Activated CD4-positive, alpha-beta T cell treated with anti-CD3 and anti-CD28 coated beads for 4 hours (primary cell): ENCODE results near the gene ABCC1.
"Not testable (repeated sequence)": the region's sequence is repeated elsewhere in the genome, so short reads cannot be mapped to it uniquely, and the experiment has no call there.

Source experiments
- DNase-seq, 2 donors: peaks; one replicate each; pipeline ENCODE4 v3.0.0-alpha.2; 2020

Gene ABCC1

DNA sequence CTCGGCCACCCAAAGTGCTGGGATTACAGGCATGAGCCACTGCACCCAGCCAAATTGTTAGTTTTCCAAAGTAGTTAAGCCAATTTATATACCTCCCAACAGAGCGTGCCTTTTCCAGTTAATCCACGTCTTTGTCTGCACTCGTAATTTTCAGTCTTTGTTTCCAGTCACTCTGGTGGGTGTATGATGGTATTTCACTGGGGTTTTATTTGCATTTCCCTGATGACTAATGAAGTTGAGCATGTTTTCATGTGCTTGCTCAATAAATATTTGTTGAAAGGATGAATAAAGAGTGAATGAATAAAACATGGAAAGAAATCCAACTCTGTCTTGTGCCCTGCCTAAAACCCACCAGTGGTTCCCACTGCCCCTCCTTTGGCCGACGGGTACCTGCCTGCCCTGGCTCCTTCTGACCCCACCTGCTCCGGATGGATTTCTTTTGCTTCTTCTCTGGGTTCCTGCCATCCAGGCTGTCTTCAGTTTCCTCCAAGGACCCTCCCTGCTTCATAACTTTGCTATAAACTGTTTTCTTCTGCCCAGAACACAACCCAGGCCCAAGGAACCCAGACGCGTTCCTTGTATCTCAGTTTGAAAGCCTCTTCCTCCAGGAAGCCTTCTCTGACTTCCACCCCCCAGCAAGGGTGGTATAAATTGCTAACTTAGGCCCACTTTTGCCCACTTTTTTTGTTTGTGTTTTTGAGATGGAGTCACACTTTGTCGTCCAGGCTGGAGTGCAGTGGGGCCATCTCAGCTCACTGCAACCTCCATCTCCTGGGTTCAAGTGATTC, 3.0 kb upstream of the ABCC1 start:
- no peak for DNase-seq

GRCh38 chr16:15947983-15948509, 1.4 kb upstream of the ABCC1 start:
- DNase-seq, result no peak

- no peak for DNase-seq
Observed at GRCh38 chr16:15948532-15949209, 745 bp upstream of the ABCC1 start.

GRCh38 chr16:15950161-15950854, 892 bp downstream of the ABCC1 start:
- DNase-seq, result peak; percentile 29 to 43

DNA sequence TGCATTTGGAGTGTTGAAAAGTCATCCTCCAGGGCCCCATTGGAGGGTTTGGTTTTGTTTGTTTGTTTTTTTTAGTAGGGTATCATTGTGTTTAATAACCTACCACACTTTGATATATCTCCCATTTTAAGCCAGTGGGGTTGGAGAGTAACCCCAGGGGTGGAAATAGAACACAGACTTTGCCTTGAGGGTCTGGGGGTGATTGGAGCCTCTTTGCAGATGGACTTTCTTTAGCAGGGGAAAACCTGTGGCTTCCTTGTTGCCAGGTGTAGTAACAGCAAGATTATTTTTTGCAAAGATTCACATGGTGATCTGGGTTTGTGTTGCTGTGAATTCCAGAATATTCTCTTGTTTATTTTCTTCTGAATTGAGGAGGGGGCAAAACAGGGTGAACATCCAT, 1.5 kb downstream of the ABCC1 start:
- no peak for DNase-seq

- DNase-seq, result no peak
Observed at GRCh38 chr16:15951852-15952251, 2.4 kb downstream of the ABCC1 start.

GRCh38 chr16:15952265-15952711, 2.9 kb downstream of the ABCC1 start:
- DNase-seq, result peak; percentile 31 to 35

DNA sequence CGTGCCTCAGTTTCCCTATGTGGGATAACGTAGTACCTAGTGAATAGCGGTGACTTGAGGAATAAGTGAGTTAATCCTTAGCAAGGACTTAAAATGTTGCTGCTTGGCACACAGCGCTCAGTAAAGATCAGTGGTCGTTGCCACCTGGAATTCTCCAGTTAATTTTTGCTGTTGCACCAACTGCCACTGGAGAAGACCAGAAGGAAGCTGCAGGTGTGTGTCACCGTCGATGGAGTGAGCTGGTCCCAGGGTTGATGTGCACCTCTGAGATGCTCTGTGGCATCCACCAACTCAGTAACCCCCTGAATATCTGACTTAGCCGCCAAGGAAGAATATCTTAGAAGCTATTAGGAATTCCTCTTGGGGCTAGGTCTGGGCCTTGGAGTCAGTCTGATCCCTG, 4.1 kb downstream of the ABCC1 start:
- DNase-seq, result no peak

DNA sequence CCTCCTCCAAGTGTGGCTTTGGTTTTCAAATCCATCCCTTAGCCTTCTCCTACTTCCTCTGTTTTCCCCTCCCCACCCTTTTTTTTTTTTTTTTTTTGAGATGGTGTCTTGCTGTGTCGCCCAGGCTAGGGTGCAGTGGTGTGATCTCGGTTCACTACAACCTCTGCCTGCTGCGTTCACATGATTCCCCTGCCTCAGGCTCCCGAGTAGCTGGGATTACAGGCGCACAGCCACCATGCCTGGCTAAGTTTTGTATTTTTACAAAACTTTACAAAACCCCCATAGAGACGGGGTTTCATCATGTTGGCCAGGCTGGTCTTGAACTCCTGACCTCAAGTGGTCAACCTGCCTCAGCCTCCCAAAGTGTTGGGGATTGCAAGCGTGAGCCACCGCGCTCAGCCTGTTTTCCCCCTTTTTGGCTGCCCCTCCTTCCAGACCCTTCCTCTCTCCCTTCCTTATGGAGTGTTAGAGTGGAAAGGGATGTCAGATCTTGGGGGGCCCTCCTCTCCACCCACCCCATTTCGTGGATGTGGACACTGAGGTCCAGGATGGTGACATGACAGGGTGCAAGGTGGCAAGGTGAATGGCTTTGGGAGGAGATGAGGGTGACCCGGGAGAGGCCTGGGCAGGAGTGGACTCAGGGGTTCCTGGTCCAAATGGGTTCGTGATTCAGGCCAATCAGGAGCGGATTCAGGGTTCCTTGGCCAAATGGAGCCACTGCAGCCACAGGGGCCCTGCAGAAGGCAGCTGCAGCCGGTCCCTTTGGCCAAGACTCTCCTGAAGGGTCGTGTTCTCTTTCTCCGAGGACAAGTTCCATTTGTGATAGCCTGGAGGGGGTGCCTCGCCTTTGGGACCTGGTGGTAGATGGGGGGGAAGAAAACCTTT, 4.8 kb downstream of the ABCC1 start:
- DNase-seq, result no peak

GRCh38 chr16:15954814-15955151, 5.4 kb downstream of the ABCC1 start:
- DNase-seq, result no peak

DNA sequence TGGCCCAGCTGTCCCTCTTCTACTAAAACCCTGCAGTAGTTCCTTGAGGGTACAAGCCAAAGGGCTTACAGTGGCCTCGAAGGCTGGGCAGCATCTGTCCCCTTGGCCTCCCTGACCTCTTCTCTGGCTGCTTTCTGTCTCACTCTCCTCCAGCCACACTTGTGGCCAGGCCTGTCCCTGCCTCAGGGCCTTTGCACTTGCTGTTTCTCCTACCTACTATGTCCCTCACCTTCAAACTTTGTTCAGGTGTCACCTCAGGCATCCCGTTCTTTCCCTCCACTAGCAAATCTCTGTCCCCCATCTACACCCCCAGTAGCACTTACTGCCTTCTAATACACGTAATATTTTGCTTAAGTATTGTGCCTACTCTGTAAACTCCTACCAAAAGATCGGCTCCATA, 6.0 kb downstream of the ABCC1 start:
- no peak for DNase-seq

DNA sequence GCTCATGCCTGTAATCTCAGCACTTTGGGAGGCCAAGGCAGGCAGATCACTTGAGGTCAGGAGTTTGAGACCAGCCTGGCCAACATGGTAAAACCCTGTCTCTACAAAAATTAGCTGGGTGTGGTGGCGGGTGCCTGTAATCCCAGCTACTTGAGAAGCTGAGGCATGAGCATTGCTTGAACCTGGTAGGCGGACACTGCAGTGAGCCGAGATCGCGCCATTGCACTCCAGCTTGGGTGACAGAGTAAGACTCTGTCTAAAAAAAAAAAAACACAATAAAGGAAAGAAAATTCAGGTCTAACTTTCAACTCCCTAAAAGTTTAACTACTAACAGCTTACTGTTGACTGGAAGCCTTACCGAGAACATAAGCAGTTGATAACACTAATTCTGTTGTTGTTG, 6.7 kb downstream of the ABCC1 start:
- not testable (repeated sequence) for DNase-seq

DNA sequence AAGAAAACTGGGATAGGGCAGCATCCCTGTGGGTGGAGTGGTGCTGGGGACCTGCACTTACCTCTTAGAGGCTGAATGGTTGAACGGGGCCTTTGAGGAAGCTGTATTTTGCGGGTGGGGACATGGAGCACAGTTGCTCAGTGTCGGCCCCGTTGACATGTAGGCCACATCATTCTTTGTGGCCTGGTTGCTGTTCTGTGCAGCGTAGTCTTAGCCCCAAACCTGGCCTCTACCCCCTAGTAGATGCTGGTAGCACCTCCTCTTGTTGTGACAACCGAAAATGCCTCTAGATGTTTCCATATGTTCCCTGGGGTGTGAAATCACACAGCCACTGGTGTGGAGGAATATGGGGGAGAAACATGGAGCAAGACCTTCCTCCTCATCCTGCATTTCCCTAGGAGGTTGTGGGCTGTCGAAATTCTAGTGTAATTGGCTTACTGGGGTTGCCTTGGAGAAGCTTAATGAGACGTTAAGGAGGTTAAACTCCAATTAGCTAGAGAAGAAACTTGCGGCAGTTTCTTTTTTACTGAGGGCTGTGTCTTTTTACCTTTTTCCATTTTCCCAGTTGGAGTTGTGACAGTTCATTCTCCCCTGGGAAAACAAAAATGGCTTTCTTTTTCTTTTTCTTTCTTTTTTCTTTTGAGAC, 9.4 kb downstream of the ABCC1 start:
- no peak for DNase-seq

DNA sequence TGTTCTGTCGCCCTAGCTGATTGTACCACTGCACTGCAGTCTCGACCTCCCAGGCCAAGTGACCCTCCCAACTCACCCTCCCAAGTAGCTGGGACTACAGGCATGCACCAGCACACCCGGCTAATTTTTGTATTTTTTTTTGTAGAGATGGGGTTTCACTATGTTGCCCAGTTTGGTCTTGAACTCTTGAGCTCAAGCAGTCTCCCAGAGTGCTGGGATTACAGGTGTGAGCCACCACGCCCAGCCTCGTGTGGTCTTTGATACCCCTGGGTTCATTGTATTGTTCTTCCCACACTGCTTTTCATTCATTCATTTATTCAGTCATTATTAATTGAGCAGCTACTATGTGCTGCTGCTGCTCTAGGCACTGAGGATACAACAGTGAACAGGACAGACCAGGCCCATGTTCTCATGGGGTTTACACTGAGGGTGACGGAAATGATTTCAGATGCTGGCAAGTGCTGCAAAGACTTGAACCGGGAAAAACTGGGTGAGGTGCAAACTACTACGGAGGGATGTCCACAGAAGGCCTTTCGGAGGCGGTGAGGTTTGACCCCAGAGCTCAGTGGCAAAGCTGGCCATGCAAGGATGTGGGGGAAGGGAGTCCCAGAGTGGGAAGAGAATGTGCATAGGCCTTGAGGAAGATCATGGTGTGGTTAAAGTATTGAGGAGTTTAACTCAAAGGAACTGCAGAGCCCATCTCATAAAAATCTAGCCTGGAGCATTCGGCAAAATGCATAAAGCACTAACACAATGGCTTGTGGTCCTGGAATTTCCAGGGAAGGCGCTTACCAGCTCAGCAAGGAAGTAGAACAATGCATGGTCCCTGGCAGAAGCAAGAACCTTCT, 10.9 kb downstream of the ABCC1 start:
- DNase-seq, result no peak

- peak; percentile 68 to 69 for DNase-seq
Observed at GRCh38 chr16:15961060-15961511, 11.7 kb downstream of the ABCC1 start.

DNA sequence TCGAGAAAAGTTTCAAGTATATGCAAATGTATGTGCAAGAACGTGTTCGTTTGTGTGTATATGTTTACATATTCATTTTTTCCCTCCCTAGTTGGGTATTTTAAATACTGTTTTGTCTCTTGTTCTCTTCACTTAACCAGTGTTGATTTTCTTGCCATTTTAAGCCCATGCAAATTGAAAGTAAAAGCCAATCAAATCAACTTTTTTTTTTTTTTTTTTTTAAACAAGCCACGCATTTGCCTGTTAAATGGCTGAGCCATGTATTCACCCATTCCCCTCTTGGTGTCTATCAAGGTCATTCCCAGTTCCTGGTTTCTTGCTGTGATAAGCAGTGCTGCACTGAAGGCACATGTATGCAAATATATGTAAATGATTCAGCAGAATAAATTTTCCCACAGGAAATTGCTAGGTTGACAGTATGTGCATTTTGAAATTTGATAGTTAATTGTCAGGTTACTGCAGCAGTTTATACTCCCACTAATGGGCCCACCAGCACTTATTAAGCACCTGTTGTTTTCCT, 12.2 kb downstream of the ABCC1 start:
- no peak for DNase-seq

DNA sequence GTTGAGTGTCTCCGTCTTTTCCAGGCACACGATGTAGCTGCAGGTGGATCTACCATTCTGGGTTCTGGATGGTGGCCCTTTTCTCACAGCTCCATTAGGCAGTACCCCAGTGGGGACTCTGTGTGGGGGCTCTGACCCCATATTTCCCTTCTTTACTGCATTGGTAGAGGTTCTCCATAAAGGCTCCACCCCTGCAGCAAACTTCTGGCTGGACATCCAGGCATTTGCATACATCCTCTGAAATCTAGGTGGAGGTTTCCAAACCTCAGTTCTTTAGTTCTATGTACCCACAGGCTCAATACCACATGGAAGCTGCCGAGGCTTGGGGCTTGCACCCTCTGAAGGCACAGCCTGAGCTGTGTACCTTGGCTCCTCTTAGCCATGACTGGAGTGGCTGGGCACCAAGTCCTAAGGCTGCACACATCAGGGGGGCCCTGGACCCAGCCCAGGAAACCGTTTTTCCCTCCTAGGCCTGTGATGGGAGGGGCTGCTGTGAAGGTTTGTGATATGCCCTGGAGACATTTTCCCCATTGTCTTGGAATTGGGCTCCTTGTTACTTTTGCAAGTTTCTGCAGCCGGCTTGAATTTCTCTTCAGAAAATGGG, 14.0 kb downstream of the ABCC1 start:
- DNase-seq, result no peak

DNA sequence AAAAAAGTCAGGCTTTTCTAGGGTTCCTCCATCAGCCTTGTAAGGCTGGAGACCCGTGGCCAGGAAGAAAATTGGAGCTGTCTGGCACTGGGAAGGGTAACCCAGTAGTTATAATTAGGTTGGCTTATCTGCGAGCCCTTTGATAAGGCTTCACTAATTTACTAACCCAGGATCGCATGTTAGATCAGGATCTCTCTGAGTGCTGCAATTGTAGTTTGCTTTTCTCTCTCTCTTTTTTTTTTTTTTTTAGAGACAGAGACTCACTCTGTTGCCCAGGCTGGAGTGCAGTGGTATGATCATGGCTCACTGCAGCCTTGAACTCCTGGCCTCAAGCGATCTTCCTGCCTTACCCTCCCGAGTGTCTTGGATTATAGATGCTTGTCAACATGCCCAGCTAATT, 17.0 kb downstream of the ABCC1 start:
- no peak for DNase-seq

- DNase-seq, result no peak
Observed at GRCh38 chr16:15966836-15967546, 17.6 kb downstream of the ABCC1 start.
